Activated CD4-positive, alpha-beta T cell treated with anti-CD3 and anti-CD28 coated beads, Interleukin-2, amount 50 U/mL, for 1 hour (primary cell): ENCODE measurements around the gene RAVER2.
"Not testable (repeated sequence)": the region's sequence is repeated elsewhere in the genome, so short reads cannot be mapped to it uniquely, and the experiment has no call there.

ENCODE experiments used
- DNase-seq: peaks from one replicate; pipeline ENCODE4 v3.0.0-alpha.2; 2020

The RAVER2 gene

GRCh38 chr1:64820572-64820971 is 75.7 kb downstream of the RAVER2 start:
- DNase-seq: not testable (repeated sequence)

- DNase-seq: no peak
Measured at GRCh38 chr1:64822621-64823020, 77.7 kb downstream of the RAVER2 start.

DNA sequence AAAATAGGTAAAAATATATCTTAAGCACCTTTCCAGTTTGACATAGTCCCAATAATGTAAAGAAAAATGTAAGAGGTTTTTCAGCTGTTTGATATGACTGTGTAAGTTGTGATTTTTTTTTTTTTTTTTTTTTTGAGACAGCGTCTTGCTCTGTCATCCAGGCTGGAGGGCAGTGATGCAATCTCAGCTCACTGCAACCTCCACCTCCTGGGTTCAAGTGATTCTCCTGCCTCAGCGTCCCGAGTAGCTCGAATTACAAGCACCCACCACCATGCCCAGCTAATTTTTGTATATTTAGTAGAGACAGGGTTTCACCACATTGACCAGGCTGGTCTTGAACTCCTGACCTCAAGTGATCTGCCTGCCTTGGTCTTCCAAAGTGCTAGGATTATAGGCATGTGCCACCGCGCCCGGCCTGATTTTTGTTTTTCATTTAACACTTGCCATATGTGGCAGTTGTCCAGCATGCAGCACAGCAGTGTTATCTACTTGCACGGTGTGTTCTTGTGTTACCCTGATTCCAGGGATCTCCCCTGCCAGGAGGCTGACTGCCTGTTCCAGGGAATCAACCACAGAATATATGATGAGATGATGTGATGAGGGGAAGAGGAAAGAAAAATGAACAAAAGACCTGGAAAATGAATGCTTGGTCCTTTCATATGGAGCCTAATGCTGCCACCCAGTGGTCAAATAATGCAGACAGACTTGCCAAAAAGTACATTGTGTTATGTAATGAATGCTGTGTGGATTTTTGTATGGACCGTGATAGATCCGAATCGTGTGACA is 79.0 kb downstream of the RAVER2 start:
- peak; percentile 53 for DNase-seq

- no peak for DNase-seq
Measured at GRCh38 chr1:64826991-64827390, 82.1 kb downstream of the RAVER2 start.

DNA sequence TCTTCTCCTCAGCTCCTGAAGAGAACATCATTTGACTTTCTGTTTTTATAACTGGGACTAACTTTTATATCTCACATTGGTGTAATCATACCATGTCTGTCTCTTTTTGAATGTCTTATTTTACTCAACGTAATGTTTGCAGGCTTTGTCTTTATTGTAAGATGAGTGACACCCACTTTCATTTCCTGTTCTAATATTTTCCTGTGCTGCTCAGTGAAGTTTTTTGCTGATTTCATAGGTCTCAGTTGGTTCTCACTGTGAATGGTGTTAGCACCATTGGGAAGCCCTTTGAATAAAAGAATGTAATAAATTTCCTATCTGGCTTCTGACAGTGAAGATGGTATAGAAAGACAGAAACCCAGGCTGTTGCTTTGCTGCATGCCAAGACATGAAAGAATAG is 84.0 kb downstream of the RAVER2 start:
- DNase-seq: no peak

DNA sequence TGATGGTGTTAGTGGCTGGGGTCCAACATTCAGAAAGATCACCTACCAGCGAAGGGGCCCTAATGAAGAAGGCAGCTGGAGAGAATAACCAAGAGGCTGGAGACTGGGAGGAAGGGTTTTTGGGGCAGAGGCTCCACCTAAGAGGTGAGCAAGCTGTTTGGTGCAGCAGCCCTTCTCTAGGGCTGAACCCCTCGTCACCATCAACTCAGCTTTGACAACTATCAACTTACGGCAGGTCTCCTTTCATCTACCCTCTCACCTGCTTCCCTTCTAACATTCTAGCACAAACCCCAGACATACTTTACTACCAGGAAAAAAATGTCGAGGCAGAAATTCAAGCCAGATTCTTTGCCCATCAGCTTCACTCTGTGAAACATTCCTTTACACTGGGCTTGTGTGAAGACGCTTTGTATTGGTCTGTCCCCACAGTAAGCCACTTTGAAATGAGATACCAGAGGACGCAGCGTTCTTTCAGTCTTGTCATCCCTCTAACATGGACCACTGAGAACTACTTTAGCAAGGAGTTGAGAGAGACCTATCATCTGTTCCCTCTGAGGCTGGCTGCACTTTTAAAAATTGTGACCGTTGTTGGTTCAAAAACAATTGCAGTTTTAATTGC is 84.6 kb downstream of the RAVER2 start:
- DNase-seq: no peak

GRCh38 chr1:64830030-64830651 is 85.3 kb downstream of the RAVER2 start:
- DNase-seq: no peak

GRCh38 chr1:64834734-64835133 is 89.9 kb downstream of the RAVER2 start:
- no peak for DNase-seq

DNA sequence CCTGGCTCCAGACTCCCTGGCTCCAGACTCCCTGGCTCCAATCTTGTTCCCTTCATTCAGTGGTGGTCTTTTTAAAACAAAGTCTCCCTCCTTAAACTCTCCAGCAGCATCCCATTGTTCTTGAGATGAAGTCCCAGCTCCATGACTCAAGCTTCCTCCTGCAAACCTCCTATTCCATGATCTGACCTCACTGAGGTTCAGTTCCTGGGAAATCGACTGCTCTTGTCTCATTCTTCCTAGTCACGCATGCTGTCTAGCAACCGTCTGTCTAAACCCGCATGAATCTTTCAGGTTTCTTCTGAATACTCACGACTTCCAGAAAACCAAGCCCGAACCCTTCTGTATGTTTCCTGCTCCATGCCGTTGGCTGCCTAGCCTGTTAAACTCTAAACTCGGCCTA is 91.9 kb downstream of the RAVER2 start:
- no peak for DNase-seq

GRCh38 chr1:64838486-64838885 is 93.6 kb downstream of the RAVER2 start:
- no peak for DNase-seq

DNA sequence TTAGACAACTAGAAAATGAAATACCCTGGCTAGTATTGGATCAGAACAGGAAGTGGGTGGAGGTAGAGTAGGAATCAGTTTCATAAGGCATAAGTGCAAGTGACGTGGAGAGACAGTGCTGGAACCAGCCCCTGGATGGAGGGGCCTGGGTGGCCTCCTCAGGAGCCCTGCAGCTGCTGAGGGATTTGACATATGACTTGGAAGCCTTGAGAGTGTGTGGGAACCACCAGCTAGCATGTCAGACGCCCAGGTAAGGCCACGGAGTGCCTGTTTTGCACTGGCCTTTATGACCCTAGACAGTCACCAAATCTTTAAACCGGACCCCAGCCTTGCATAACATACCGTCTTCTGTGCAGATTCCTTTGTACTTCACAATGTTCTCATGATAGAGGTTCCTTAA is 94.4 kb downstream of the RAVER2 start:
- DNase-seq: no peak

DNA sequence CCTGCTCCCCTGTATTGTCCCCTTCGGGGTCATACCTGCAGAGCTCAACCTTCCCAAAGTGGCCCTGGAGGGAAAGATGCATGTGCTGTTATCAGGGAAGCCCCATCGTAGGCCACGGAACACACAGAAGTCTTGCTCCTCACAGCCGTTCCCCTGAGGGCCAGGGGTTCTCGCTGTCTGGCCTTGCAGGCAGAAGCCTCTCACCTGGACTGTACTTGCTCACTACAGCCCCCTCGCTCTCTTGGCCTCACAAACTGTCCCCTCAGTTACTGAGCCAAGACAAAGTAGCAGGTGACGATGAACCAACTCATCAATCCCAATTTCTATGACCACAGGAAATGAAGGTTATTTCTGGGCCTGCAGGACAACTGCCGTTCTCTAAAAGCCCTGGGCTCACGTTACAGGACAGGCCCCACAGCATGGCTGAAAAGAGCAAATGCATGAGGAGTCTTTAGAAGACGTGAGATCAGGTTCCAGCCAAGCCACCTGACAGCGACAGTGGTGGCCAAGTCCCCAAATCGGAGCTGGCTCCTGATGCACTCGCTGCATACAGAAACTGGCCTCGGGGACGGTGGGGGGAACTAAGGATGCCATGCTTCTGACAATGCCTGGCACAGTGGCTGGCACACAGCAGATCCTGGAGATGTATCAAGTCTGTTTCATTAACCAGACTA is 95.0 kb downstream of the RAVER2 start:
- DNase-seq: no peak

GRCh38 chr1:64841330-64842065 is 96.6 kb downstream of the RAVER2 start:
- DNase-seq: no peak

DNA sequence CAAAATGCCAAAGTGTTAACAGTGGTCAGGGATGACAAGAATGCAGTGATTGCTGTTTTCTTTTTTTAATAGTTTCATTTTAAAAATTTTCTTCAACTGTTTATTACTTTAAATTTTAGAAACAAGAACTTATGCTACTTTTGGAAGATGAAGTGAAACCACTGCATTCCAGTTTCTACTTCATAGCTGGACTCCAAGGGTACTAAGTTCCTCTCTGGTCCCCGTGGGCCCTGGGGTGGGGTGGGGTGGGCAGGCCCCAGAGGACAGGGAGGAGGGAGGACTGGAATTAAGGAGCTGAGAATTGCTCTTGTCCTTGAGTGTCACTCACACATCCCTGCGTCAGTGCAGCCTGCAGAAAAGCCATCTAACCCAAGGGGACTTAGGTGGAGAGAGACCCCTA is 97.3 kb downstream of the RAVER2 start:
- DNase-seq: no peak

- no peak for DNase-seq
Measured at GRCh38 chr1:64843675-64844074, 98.8 kb downstream of the RAVER2 start.

DNA sequence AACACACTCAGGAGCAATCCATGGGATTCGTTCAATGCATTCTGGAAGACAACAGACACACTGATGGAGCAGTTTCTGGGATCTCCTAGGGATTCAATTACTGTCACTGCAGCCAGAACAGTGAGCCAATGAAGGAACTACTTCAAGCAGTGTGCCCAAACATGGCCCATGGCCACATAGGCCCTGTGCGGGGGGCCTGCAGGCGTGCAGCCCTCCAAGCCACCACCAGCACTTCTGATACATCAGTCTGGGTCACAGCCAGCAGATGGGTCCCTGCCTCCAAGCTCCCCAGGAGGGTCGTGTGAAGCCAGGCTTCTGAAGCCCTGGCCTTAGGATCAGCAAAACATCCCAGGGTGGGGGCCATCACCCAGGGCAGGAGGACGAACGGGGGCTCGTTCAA is 99.3 kb downstream of the RAVER2 start:
- no peak for DNase-seq

DNA sequence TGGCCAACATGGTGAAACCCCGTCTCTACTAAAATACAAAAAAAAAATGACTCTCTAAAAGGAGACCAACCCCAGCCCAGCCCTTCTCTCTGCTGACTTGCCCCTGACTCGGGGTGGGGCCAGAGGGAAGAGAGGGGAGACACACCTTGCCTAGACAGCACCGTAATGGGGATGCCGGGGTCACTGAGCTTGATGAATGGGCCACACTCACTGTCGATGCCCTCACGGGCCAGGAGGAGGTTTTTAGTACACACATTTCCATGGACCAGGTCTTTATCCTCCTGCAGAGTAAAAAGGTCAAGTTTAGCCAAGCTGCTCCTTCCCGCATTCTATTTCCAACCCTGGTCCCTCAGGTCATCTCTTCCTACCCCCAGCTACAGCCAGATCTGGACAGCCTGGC is 99.7 kb downstream of the RAVER2 start:
- no peak for DNase-seq

DNA sequence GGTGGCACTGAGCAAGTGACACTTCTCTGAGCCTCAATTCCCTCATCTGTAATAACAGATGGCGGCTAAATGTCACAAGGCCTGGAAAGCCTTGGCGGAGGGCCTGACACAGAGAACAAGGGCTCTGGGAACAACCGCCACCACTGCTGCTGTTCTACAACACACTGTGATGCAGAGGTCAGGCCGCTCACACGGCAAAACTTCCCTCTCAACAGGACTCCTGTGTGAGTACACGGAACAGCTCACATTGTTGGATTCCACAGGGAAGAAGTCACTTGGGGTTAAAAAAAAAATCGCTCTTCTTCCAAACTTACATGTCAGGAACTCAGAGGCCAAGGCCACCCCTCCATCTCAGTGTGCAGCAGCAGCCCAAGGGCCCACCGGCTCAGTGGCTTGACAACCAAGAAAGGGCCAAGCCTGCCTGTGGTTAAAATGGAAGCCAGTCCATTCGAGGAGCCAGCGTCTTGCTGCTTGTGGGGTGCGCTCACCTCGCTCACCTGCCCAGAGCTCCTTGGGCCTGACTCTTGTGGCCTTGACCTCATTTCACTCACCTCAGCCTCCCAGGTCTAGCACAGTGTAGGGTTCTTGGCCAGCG is 101.1 kb downstream of the RAVER2 start:
- DNase-seq: no peak

DNA sequence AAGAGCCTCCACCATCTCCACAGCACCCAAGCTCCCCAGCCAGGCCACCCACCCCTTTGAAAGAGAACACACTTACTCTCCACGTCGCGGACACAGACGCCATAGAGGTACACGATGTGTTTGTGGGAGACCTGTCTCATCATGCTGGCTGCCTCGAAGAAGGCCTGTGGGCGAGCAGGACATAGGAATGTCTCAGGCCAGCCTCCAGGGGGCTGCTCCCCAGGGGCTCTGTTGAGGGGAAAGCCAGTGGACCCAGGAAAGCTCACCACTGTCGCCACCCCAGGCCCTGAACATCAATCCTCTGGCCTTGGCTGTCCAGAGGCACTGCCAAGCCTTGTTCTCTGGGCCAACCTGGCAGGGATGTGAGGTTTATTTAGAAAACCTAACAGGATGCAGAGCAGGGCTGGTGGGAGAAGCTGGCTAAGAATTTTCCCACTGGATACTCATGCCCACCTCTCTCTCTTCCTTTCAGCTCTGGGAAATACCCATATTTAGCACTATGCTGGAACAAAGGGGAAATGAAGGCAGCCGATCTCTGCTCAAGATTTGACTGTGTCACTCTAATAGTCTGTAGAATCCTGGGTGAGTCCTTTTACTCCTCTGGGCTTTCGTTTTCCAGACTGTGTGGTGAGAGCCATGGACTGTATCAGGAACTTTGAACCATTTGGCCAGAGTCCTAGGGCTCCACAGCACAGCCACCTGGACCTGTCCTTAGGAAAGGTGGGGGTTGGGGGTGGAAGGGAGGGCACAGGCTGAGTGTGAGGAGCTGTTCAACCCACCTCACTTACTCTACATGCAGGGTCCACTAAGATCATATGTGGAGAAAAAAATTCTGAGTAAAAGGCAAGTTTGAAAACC is 101.9 kb downstream of the RAVER2 start:
- no peak for DNase-seq

DNA sequence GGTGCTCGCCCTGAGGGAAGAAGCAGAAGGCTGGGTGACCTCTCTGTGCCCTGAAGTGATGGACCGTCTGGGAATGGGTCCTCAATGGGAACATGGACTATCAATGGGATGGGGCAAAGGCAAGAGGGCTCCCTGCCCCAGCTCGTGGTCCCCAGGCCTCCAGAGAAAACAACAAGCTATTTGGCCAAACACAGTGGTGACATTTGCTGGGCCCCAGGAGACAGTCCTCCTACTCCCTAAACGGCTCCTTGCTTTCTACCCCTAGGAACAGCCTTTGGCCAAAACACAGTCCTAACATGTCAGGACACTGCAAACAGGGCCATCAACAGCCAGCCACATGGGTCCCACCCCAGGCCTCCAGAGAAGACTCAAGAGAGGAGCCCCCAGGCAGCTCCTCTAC is 102.8 kb downstream of the RAVER2 start:
- no peak for DNase-seq

DNA sequence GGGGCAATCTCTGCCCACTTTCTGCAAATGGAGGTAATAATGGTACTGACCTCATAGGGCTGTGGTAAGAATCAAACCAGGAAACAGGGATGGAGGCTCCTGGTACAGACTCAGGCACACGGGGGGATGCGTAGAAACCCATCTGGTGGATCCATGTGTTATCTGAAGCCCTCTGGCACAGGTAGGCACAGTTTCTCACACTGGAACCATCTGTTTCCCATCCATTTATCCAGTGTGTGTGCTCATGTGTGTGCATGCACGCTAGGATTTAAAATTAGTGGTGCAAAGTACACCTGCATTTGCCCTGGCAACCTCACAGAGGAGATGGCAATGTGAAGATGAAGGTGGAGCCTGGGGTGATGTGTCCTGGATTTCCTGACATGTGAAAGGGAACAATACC is 103.3 kb downstream of the RAVER2 start:
- DNase-seq: no peak

- no peak for DNase-seq
Measured at GRCh38 chr1:64848803-64849202, 103.9 kb downstream of the RAVER2 start.
